Astrocyte of the spinal cord (primary cell): ENCODE measurements around the gene CACNA1D.

Source experiments
- DNase-seq: peaks from one replicate; pipeline ENCODE4 v3.0.0; 2011; ENCODE audit warnings: low read depth, low spot score
- H3K4me3 ChIP-seq: 2 replicates; pipeline ENCODE4 v1.5.1; 2011; ENCODE audit warnings: low read depth, mild to moderate bottlenecking, low read length, moderate library complexity
- CTCF ChIP-seq: IDR thresholded peaks from 2 replicates; pipeline ENCODE4 v1.5.1; 2012; ENCODE audit warnings: low read depth, mild to moderate bottlenecking, low read length, inconsistent platforms
- in situ Hi-C: cut with HindIII; loops from 2 replicates; pipeline ENCODE4 v1.10.0; 2017; ENCODE audit warnings: low sequenced_read_pairs

The CACNA1D gene

GRCh38 chr3:53478166-53478830, 16.1 kb upstream of the CACNA1D start:
- in situ Hi-C loops, result no loop called here
- H3K4me3 ChIP-seq, result no peak overlapping the region
- no peak for TF ChIP-seq CTCF
- DNase-seq, result no peak

GRCh38 chr3:53478921-53479664, 15.3 kb upstream of the CACNA1D start:
- DNase-seq, result no peak
- no peak for TF ChIP-seq CTCF
- in situ Hi-C loops, result no loop called here
- H3K4me3 ChIP-seq, result no peak overlapping the region

- in situ Hi-C loops, result no loop called here
- no peak for DNase-seq
- H3K4me3 ChIP-seq, result no peak overlapping the region
- TF ChIP-seq CTCF, result no peak
Measured at GRCh38 chr3:53482227-53482626, 12.2 kb upstream of the CACNA1D start.

- TF ChIP-seq CTCF, result no peak
- in situ Hi-C loops, result no loop called here
- no peak for DNase-seq
- no peak overlapping the region for H3K4me3 ChIP-seq
Measured at GRCh38 chr3:53483821-53484220, 10.6 kb upstream of the CACNA1D start.

- no peak overlapping the region for H3K4me3 ChIP-seq
- DNase-seq, result no peak
- in situ Hi-C loops, result no loop called here
- TF ChIP-seq CTCF, result no peak
Measured at GRCh38 chr3:53484984-53485383, 9.4 kb upstream of the CACNA1D start.

- no peak for DNase-seq
- no peak for TF ChIP-seq CTCF
- in situ Hi-C loops, result no loop called here
- no peak overlapping the region for H3K4me3 ChIP-seq
Measured at GRCh38 chr3:53485675-53486403, 8.6 kb upstream of the CACNA1D start.
